HFF-Myc (cell line): Measurements from ENCODE around the gene ZBTB33.

ENCODE experiments used
- DNase-seq: peaks from one replicate; pipeline ENCODE4 v3.0.0-alpha.2; 2011; ENCODE audit warnings: low read depth; ENCODE audit errors: extremely low read depth
- H3K4me3 ChIP-seq: replicated peaks from 2 replicates; pipeline ENCODE4 v1.5.1; 2011; ENCODE audit warnings: low read depth, mild to moderate bottlenecking, control low read depth, low read length
- CTCF ChIP-seq: IDR thresholded peaks from 2 replicates; pipeline ENCODE4 v1.5.1; 2012; ENCODE audit warnings: mild to moderate bottlenecking, low read depth, low read length, control low read depth; ENCODE audit errors: missing control alignments

The ZBTB33 gene, protein sequence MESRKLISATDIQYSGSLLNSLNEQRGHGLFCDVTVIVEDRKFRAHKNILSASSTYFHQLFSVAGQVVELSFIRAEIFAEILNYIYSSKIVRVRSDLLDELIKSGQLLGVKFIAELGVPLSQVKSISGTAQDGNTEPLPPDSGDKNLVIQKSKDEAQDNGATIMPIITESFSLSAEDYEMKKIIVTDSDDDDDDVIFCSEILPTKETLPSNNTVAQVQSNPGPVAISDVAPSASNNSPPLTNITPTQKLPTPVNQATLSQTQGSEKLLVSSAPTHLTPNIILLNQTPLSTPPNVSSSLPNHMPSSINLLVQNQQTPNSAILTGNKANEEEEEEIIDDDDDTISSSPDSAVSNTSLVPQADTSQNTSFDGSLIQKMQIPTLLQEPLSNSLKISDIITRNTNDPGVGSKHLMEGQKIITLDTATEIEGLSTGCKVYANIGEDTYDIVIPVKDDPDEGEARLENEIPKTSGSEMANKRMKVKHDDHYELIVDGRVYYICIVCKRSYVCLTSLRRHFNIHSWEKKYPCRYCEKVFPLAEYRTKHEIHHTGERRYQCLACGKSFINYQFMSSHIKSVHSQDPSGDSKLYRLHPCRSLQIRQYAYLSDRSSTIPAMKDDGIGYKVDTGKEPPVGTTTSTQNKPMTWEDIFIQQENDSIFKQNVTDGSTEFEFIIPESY

DNA sequence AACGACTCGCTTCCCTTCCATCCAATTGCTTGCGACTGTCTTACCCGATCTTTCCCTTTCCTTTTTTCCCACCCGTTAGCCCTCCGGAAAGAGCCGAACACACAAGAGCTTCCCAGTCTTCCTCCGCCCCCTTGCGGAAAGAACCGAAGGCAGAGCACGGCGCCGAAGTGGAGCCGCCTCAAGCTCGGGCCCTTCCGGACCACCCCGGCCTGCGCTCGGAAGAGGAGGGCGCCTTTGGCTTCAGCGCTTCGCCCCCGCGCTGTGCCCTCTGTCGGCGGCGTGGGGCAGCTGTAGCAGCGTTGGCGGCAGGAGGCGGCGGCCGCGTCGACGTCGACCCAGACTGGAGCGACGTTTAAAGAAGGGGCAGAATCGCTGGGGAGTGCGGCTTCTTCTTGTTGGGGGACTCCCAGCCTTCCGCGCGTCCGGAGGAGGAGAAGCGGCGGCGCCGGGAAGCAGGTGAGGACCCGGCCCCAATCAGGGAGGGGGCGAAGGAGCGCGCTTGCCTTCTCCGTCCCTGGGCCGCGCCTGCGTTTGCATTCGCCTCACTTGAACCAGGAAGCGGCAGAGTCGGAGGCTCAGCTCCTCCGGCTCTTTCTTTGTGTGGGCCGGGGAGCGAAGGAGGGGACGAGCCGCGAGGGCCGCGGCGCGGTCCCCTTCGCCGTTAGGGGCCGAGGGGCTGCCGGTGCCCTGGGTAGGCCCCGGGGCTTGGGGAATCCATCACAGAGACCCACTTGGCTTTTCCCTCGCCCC is at the start of gene ZBTB33:
TSS of gene ZBTB33 (plus strand) at position 291 of the 750 bp plus-strand sequence. CDS start 2,604 bp downstream, outside the sequence.
- H3K4me3 ChIP-seq = peak within 1 kb of the TSS; percentile 75
- DNase-seq = peak; percentile 82
- TF ChIP-seq CTCF = peak; percentile 53

- no peak overlapping the region for H3K4me3 ChIP-seq
- DNase-seq = no peak
- TF ChIP-seq CTCF = no peak
Measured at GRCh38 chrX:120200851-120201250, 49.8 kb upstream of the ZBTB33 start.

GRCh38 chrX:120205816-120206753 is 44.5 kb upstream of the ZBTB33 start:
- no peak overlapping the region for H3K4me3 ChIP-seq
- no peak for DNase-seq
- no peak for TF ChIP-seq CTCF

DNA sequence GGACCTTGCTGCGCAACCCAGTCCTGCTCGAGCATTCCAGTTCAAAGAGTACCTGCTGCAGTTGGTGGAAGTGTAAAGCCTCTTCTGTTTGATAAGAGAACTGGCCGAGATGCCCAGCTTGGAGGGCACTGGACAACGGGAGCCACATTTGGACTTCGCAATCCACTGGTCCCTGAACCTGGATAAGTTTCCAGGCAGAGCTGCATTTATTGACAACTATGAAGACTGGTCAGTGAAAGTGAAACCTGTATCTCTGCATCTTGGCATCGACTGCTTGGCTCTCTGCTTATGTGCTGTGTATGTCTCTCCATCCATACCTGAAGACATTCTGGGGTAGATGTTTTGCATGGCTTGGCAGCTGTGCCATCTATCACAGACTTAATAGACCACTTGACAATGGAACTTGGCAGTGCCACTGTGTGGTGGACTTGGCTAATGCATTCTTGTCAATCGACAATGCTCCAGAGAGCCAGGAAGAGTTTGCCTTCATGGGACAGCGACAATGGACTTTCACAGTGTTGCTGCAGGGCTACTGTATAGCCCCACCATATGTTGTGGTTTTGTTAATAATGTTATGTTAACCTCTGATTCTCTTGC is 43.5 kb upstream of the ZBTB33 start:
- TF ChIP-seq CTCF = no peak
- DNase-seq = no peak

GRCh38 chrX:120213438-120214265 is 37.0 kb upstream of the ZBTB33 start:
- H3K4me3 ChIP-seq = no peak overlapping the region
- peak; percentile 73 for TF ChIP-seq CTCF
- peak; percentile 19 for DNase-seq

More for the DNA sequence above, 43.5 kb upstream of the ZBTB33 start:
- H3K4me3 ChIP-seq = no peak overlapping the region
